AG04449 (cell line): ENCODE results near the gene TRIP13.

Source experiments
- CTCF ChIA-PET: fragments of 350-600 bp; formaldehyde crosslinking; extraction: SDS; loops from one replicate; lab custom pipeline; 2021; ENCODE audit warnings: antibody characterized with exemption; lab: Yijun Ruan, JAX
- POLR2A ChIA-PET: fragments of 400-600, 350-600 bp; formaldehyde crosslinking; extraction: SDS; loops from one replicate; lab custom pipeline; 2020; ENCODE audit warnings: antibody characterized with exemption, inconsistent platforms; lab: Yijun Ruan, JAX
- DNase-seq: peaks from one replicate; pipeline ENCODE4 v3.0.0-alpha.2; 2010; ENCODE audit warnings: low read depth, low spot score
- H3K4me3 ChIP-seq: 2 replicates; pipeline ENCODE4 v1.5.1; 2011; ENCODE audit warnings: low read depth, mild to moderate bottlenecking, control low read depth, low read length
- CTCF ChIP-seq: IDR thresholded peaks from one replicate; pipeline ENCODE4 v1.5.1; 2011; ENCODE audit warnings: mild to moderate bottlenecking, moderate library complexity, low read length, control low read depth, inconsistent platforms; ENCODE audit not compliant: insufficient read depth; ENCODE audit errors: missing control alignments

TRIP13 gene

GRCh38 chr5:902129-902916 lies 9.6 kb downstream of the TRIP13 start:
- DNase-seq, result no peak
- TF ChIP-seq CTCF, result no peak
- no peak overlapping the region for H3K4me3 ChIP-seq
- CTCF ChIA-PET, result interaction anchor here (0.8 to 8.3 kb wide), 13 partner anchors 8 to 586 kb away, joined by 3 to 138 read pairs (median 7); partner anchors contain the start of genes BRD9 and TRIP13
- POLR2A ChIA-PET, result interaction anchor here (0.8 to 1.1 kb wide), 3 partner anchors 10 to 429 kb away, joined by 3 to 4 read pairs (median 3); partner anchors contain the start of genes BRD9 and TRIP13

- ChIA-PET POLR2A (no interaction called here), CTCF (interaction anchor here (1.0 to 8.3 kb wide), 10 partner anchors 9 to 588 kb away, joined by 3 to 138 read pairs (median 21); partner anchors contain the start of genes BRD9 and TRIP13)
- no peak overlapping the region for H3K4me3 ChIP-seq
- no peak for DNase-seq
- TF ChIP-seq CTCF, result no peak
Observed at GRCh38 chr5:903756-904096, 11.0 kb downstream of the TRIP13 start.

- no peak for DNase-seq
- ChIA-PET CTCF (interaction anchor here (0.8 to 8.3 kb wide), 8 partner anchors 8 to 459 kb away, joined by 3 to 138 read pairs (median 6); partner anchors contain the start of genes BRD9 and TRIP13), POLR2A (no interaction called here)
- no peak overlapping the region for H3K4me3 ChIP-seq
- no peak for TF ChIP-seq CTCF
Observed at GRCh38 chr5:905139-905642, 12.5 kb downstream of the TRIP13 start.

- DNase-seq, result no peak
- ChIA-PET CTCF (interaction anchor here (0.9 to 8.3 kb wide), 3 partner anchors 11 to 236 kb away, joined by 3 to 55 read pairs (median 3); partner anchors contain the start of genes BRD9 and TRIP13), POLR2A (no interaction called here)
- TF ChIP-seq CTCF, result no peak
- H3K4me3 ChIP-seq, result no peak overlapping the region
Observed at GRCh38 chr5:907366-907910, 14.8 kb downstream of the TRIP13 start.

- ChIA-PET POLR2A (no interaction called here), CTCF (interaction anchor here (0.9 to 8.3 kb wide), 4 partner anchors 10 to 237 kb away, joined by 3 to 55 read pairs (median 4); partner anchors contain the start of genes BRD9 and TRIP13)
- no peak for DNase-seq
- no peak overlapping the region for H3K4me3 ChIP-seq
- TF ChIP-seq CTCF, result no peak
Observed at GRCh38 chr5:908172-908571, 15.5 kb downstream of the TRIP13 start.

GRCh38 chr5:909086-909485 lies 16.4 kb downstream of the TRIP13 start:
- ChIA-PET POLR2A (no interaction called here), CTCF (interaction anchor here (1.8 kb wide), 1 partner anchor 15 kb away, joined by 6 read pairs; no protein-coding TSS in a partner anchor)
- DNase-seq, result no peak
- TF ChIP-seq CTCF, result no peak
- no peak overlapping the region for H3K4me3 ChIP-seq
